Heart left ventricle (tissue), 11 donors: ENCODE measurements around the gene UCHL1. TPM values are rescaled to one million over a fixed set of nuclear protein-coding genes. Genes with fewer than 3 reads are reported as not detected.

Experiments used
- polyA plus RNA-seq, 2 donors: library from polyadenylated mRNA; stranded (reverse); fragments of 200-250 nt; gene quantifications; one replicate each; pipeline ENCODE4 v1.2.3, GENCODE V29; 2013
- total RNA-seq, 9 donors: library from RNA; depleted of rRNA in 2 of 9; stranded (reverse); fragments of >200 nt in 2 of 9; fragmentation: NEBNext Ultra II Directional in 3 of 9; extraction: Animal tissue kit (Norgen Biotek cat#: 25700) in 3 of 9; gene quantifications; one replicate each; pipeline versions ENCODE4 v1.1.0 to v1.2.4, GENCODE V29; 2016 to 2023
- donor health status: ischemic (EF 13 %, LVEDD 7.1; RV severe dilation, severe dysfunction).
- donor health status: healthy with polysubstance abuse.
- donor health status: DM: no; HTN: yes; CAD: no.
- donor health status: DM: no; HTN: no; CAD: no.
- donor health status: ischemic (EF 25% LVEDD 5.7; RV mildly dilated, moderate dysfunction).
- donor health status: healthy.
- donor health status: DM: yes; HTN: yes; CAD: no.
- donor health status: PGD.
- donor health status: nonischemic (EF 23%, LVEDD 6.1; RV moderate dilation, normal function).

Gene UCHL1
- total and polyA plus RNA-seq, 11 donors = 2.8 to 81.8 (median 17.7) TPM

Other genes starting within 250 kb of the UCHL1 start
- gene APBB2, start 42.4 kb upstream of the UCHL1 start, total RNA-seq = 10 to 100 TPM; 19.1 to 39.1 (median 32.1) TPM
- 1 to 10 TPM; 8.6 to 9.4 TPM for gene APBB2, start 42.4 kb upstream of the UCHL1 start, polyA plus RNA-seq